Left cardiac atrium (tissue), 4 donors: ENCODE measurements around the gene NES. TPM values are rescaled to one million over a fixed set of nuclear protein-coding genes. Genes with fewer than 3 reads are reported as not detected.
"Not testable (repeated sequence)": the region's sequence is repeated elsewhere in the genome, so short reads cannot be mapped to it uniquely, and the experiment has no call there.

ENCODE experiments used
- ATAC-seq, 2 donors: fragments of 200-7000 bp; cut with Tn5 transposase; one replicate each; pipeline ENCODE4 v1.9.1; 2020; ENCODE audit warnings: mild to moderate bottlenecking in 2 of 2, moderate library complexity in 2 of 2
- DNase-seq: peaks from one replicate; pipeline ENCODE4 v3.0.0-alpha.2; 2020
- intact Hi-C, 2 donors: fragments of 100-400 bp; cut with DNase I; formaldehyde crosslinking; loops; one replicate each; pipeline versions ENCODE4 v1.14.1 to v1.15.1; 2022 to 2023
- total RNA-seq, 2 donors: library from RNA; stranded (reverse); fragmentation: NEBNext Ultra II Directional; extraction: Animal tissue kit (Norgen Biotek cat#: 25700); gene quantifications; one replicate each; pipeline ENCODE4 v1.2.1, GENCODE V29; 2021
- donor health status: DM: no; HTN: yes; CAD: no.
- donor health status: DM: no; HTN: yes; CAD: no; lungs with severe emphysema.
- donor health status: DM: yes; HTN: yes; CAD: no.
- donor health status: Dilated cardiomyopathy.

Gene NES
- total RNA-seq, 2 donors from 2014 or later, result 224 to 240 TPM

- DNase-seq (no peak), ATAC-seq (peak; percentile 73 to 78)
- intact Hi-C loops, result no loop called here
Measured at GRCh38 chr1:156641761-156642264, 35.4 kb downstream of the NES start, which contains the start of gene BCAN. Gene BCAN, plus strand, starts transcription at chr1:156642117. Its CDS starts 3,938 bp downstream, at chr1:156646055.

GRCh38 chr1:156640842-156641706 lies 36.1 kb downstream of the NES start:
- no peak for DNase-seq
- intact Hi-C loops, result no loop called here
- no peak for ATAC-seq

- ATAC-seq, result no peak
- intact Hi-C loops, result no loop called here
- no peak for DNase-seq
Measured at GRCh38 chr1:156639601-156640101, 37.6 kb downstream of the NES start.

- intact Hi-C loops, result no loop called here
- no peak for DNase-seq
- ATAC-seq, result peak in 1 of 2 donors; percentile 35
Measured at GRCh38 chr1:156638189-156638985, 38.8 kb downstream of the NES start.

- ATAC-seq (no peak), DNase-seq (no peak)
- intact Hi-C loops, result no loop called here
Measured at GRCh38 chr1:156632355-156632754, 44.9 kb downstream of the NES start.

GRCh38 chr1:156631152-156631551 lies 46.1 kb downstream of the NES start:
- DNase-seq, ATAC-seq, intact Hi-C loops: not testable (repeated sequence)

GRCh38 chr1:156629823-156630449 lies 47.3 kb downstream of the NES start:
- no peak for DNase-seq
- intact Hi-C loops, result loop anchor here in 1 of 2 donors (2.0 to 5.0 kb wide), 2 partner anchors 27 to 47 kb away; partner anchors contain the start of gene NES
- no peak for ATAC-seq

- intact Hi-C loops, result loop anchor here (2.0 to 5.0 kb wide), 2 partner anchors 31 to 50 kb away; partner anchors contain the start of gene NES (in 1 of the 2)
- DNase-seq (no peak), ATAC-seq (no peak)
Measured at GRCh38 chr1:156627313-156627880, 49.8 kb downstream of the NES start.

GRCh38 chr1:156626079-156626438 lies 51.1 kb downstream of the NES start:
- intact Hi-C loops, result loop anchor here (2.0 to 5.0 kb wide), 2 partner anchors 33 to 51 kb away; partner anchors contain the start of gene NES (in 1 of the 2)
- ATAC-seq, result no peak
- no peak for DNase-seq

- peak; percentile 67 for DNase-seq
- peak; percentile 66 to 68 for ATAC-seq
- intact Hi-C loops, result loop anchor here (2.0 to 5.0 kb wide), 2 partner anchors 33 to 52 kb away; partner anchors contain the start of gene NES (in 1 of the 2)
Measured at GRCh38 chr1:156625436-156626078, 51.6 kb downstream of the NES start.

GRCh38 chr1:156624814-156625435 lies 52.3 kb downstream of the NES start:
- intact Hi-C loops, result loop anchor here in 1 of 2 donors (5.0 kb wide), 1 partner anchor 52 kb away; the partner anchor contains the start of gene NES
- DNase-seq, result no peak
- ATAC-seq, result peak; percentile 31 to 33

- intact Hi-C loops, result no loop called here
- ATAC-seq (peak; percentile 63 to 76), DNase-seq (peak; percentile 64)
Measured at GRCh38 chr1:156623946-156624813, 53.0 kb downstream of the NES start.

GRCh38 chr1:156622581-156623297 lies 54.5 kb downstream of the NES start:
- no peak for ATAC-seq

GRCh38 chr1:156619582-156619955 lies 57.6 kb downstream of the NES start:
- DNase-seq, result no peak
- no peak for ATAC-seq
- intact Hi-C loops, result no loop called here

More at GRCh38 chr1:156622581-156623297, 54.5 kb downstream of the NES start:
- intact Hi-C loops, result no loop called here
- no peak for DNase-seq

GRCh38 chr1:156618853-156619581 lies 58.2 kb downstream of the NES start, which contains the start of gene HAPLN2:
Gene HAPLN2, plus strand, starts transcription at chr1:156619415. Its CDS starts 4,076 bp downstream, at chr1:156623491.
- ATAC-seq, result no peak

More at GRCh38 chr1:156618853-156619581, 58.2 kb downstream of the NES start, which contains the start of gene HAPLN2:
- DNase-seq, result no peak
- intact Hi-C loops, result no loop called here
